Smooth muscle cell (in vitro differentiated cells): ENCODE measurements around the gene FHIT. TPM values are rescaled to one million over a fixed set of nuclear protein-coding genes. Genes with fewer than 3 reads are reported as not detected.

Experiments
- DNase-seq: peaks from one replicate; lab custom pipeline; 2025; ENCODE audit not compliant: unreplicated experiment; lab: John Stamatoyannopoulos, UW
- H2AFZ ChIP-seq: fragments of 200-600 bp; sonication (generic); 2 replicates; pipeline ENCODE4 v1.6.0; 2016; ENCODE audit warnings: antibody characterized with exemption, low read depth, mild to moderate bottlenecking
- H3F3A ChIP-seq: fragments of 200-600 bp; sonication (generic); 2 replicates; pipeline ENCODE4 v1.6.0; 2017; ENCODE audit warnings: antibody characterized with exemption, low read depth
- H3K27ac ChIP-seq: fragments of 200-600 bp; sonication (generic); 2 replicates; pipeline ENCODE4 v1.5.1; 2016; ENCODE audit warnings: low read depth, mild to moderate bottlenecking
- H3K27me3 ChIP-seq: fragments of 200-600 bp; sonication (generic); 2 replicates; pipeline ENCODE4 v1.6.1; 2016; ENCODE audit warnings: low read depth, mild to moderate bottlenecking
- H3K36me3 ChIP-seq: fragments of 200-600 bp; sonication (generic); 2 replicates; pipeline ENCODE4 v1.5.1; 2016; ENCODE audit warnings: low read depth
- H3K4me1 ChIP-seq: fragments of 200-600 bp; sonication (generic); 2 replicates; pipeline ENCODE4 v1.5.1; 2016; ENCODE audit warnings: low read depth
- H3K4me2 ChIP-seq: fragments of 200-600 bp; sonication (generic); 2 replicates; pipeline ENCODE4 v1.6.0; 2016; ENCODE audit warnings: mild to moderate bottlenecking
- H3K4me3 ChIP-seq: fragments of 200-600 bp; sonication (generic); 2 replicates; pipeline ENCODE4 v1.5.1; 2016; ENCODE audit warnings: mild to moderate bottlenecking
- H3K79me2 ChIP-seq: fragments of 200-600 bp; sonication (generic); 2 replicates; pipeline ENCODE4 v1.6.0; 2016; ENCODE audit warnings: low read depth, mild to moderate bottlenecking
- H3K9ac ChIP-seq: fragments of 200-600 bp; sonication (generic); 2 replicates; pipeline ENCODE4 v1.6.0; 2016; ENCODE audit warnings: low read depth
- H3K9me3 ChIP-seq: fragments of 200-600 bp; sonication (generic); replicated peaks from 2 replicates; pipeline ENCODE4 v1.5.1; 2016; ENCODE audit warnings: low read depth
- H4K20me1 ChIP-seq: fragments of 200-600 bp; sonication (generic); 2 replicates; pipeline ENCODE4 v1.6.0; 2016; ENCODE audit warnings: low read depth
- WGBS: methylation state at CpG from one replicate; pipeline ENCODE4 v1.1.7; 2016; ENCODE audit warnings: low lambda C conversion rate; 5-methylcytosine and 5-hydroxymethylcytosine counted together
- polyA plus RNA-seq: library from polyadenylated mRNA; unstranded; fragments of >200 nt; fragmentation: Nextera tagmentation; extraction: Ambion mirVana; gene quantifications from 2 replicates; pipeline ENCODE4 v1.2.1, GENCODE V29; 2016
- total RNA-seq: library from RNA; depleted of rRNA; stranded (reverse); fragments of >200 nt; gene quantifications from 2 replicates; pipeline ENCODE4 v1.2.3, GENCODE V29; 2014
- TF ChIP-seq, protein P1 (sequence below): fragments of 200-600 bp; sonication (generic); IDR thresholded peaks from 2 replicates; pipeline ENCODE4 v1.5.1; 2017; ENCODE audit warnings: borderline replicate concordance, mild to moderate bottlenecking, antibody characterized with exemption; ENCODE audit not compliant: insufficient read depth, poor library complexity, severe bottlenecking

The FHIT gene
- total and polyA plus RNA-seq, 2 experiments from 2014 or later, result 5.9 to 6.7 TPM

DNA sequence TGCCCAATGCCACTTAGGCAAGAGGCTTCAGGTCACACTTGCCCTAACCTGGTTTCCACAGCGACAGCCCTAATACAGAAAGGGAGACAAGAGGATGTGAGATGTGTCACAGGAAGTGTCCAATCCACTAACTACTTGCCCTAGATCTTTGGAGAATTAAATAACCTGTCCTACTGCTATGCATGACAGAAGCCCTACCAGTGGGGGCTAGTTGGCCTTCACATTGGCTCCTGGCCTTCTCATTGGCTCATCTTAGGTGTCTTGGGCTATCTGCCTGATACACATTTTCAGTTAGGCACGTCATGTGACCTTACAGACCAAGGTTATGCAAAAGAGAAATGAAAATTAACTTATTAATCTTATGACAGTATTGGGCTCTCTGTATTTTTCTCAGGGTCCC lies 449.9 kb downstream of the FHIT start:
- Histone ChIP-seq H3K79me2 (no peaks in the 10 kb centered on the region), H3F3A (no peaks in the 10 kb centered on the region), H2AFZ (no peak overlapping the region), H3K27ac (no peak overlapping the region), H3K36me3 (no peaks in the 10 kb centered on the region), H3K9ac (no peak overlapping the region), H3K4me2 (no peak overlapping the region), H3K4me1 (peaks cover 8% of the 10 kb centered on the region), H3K4me3 (no peak overlapping the region), H3K27me3 (no peaks in the 10 kb centered on the region), H3K9me3 (no peaks in the 10 kb centered on the region), H4K20me1 (no peaks in the 10 kb centered on the region)
- TF ChIP-seq, protein P1, sequence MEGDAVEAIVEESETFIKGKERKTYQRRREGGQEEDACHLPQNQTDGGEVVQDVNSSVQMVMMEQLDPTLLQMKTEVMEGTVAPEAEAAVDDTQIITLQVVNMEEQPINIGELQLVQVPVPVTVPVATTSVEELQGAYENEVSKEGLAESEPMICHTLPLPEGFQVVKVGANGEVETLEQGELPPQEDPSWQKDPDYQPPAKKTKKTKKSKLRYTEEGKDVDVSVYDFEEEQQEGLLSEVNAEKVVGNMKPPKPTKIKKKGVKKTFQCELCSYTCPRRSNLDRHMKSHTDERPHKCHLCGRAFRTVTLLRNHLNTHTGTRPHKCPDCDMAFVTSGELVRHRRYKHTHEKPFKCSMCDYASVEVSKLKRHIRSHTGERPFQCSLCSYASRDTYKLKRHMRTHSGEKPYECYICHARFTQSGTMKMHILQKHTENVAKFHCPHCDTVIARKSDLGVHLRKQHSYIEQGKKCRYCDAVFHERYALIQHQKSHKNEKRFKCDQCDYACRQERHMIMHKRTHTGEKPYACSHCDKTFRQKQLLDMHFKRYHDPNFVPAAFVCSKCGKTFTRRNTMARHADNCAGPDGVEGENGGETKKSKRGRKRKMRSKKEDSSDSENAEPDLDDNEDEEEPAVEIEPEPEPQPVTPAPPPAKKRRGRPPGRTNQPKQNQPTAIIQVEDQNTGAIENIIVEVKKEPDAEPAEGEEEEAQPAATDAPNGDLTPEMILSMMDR, result no peak
- WGBS, result 93% methylated on average over 2 of the region's 2 CpGs
- DNase-seq, result no peak

DNA sequence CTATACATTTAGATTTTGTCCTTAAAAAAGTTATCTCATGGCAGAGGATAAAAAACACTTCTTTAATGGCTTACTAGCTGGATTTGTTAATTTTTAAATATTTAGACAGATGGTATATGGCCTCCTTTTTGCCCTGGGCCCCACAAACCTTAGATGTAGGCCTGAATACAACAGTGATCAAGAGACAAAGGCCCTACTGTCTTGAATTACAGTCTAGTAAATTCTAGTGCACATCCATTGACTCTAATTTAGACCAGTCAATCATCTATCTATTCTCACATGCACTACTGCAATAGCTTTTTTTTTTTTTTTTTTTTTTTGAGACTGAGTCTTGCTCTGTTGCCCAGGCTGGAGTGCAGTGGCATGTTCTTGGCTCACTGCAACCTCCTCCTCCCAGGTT lies 452.8 kb downstream of the FHIT start:
- Histone ChIP-seq H3F3A (no peaks in the 10 kb centered on the region), H3K79me2 (no peaks in the 10 kb centered on the region), H3K36me3 (no peaks in the 10 kb centered on the region), H3K9ac (no peak overlapping the region), H3K4me1 (peaks cover 8% of the 10 kb centered on the region), H3K27me3 (no peaks in the 10 kb centered on the region), H3K4me2 (no peak overlapping the region), H3K27ac (no peak overlapping the region), H3K4me3 (no peak overlapping the region), H4K20me1 (no peaks in the 10 kb centered on the region), H2AFZ (no peak overlapping the region), H3K9me3 (no peaks in the 10 kb centered on the region)
- DNase-seq, result no peak
- TF ChIP-seq, protein P1, result no peak

DNA sequence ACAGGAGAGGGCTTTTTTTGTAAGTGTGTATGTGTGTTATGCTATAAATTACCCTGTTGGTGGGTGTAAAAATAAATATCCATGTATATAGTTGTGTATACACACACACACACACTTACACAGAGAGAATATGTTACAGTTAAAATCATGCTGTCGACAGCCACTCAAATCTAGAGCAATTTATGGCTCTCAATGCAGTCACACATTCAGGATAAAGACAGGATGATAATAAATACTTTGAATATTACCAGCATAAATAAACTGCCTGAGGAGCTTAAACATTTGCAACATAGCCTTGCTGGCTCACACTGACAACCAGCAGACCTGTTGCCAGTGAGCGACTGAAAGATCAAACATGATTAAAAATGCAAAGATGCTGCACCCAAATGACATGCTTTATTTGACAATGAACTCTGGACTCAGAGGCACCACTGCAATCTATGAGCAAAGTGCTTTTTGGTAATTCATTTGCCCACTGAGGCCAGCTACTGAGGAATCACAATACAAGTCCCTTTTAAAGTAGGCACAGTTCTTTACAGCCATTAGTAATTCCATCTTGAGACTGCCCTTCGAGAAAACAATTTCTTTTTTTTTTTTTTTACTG lies 458.9 kb downstream of the FHIT start:
- TF ChIP-seq, protein P1, result no peak
- no peak overlapping the region for H3K4me3 ChIP-seq
- no peak for DNase-seq
- no peaks in the 10 kb centered on the region for H3K4me1 ChIP-seq
- H3K27ac ChIP-seq, result no peak overlapping the region
- no peaks in the 10 kb centered on the region for H3K36me3 ChIP-seq
- H3K9ac ChIP-seq, result no peak overlapping the region
- peaks cover 10% of the 10 kb centered on the region for H3K27me3 ChIP-seq
- H3F3A ChIP-seq, result no peaks in the 10 kb centered on the region
- no peaks in the 10 kb centered on the region for H4K20me1 ChIP-seq
- no peak overlapping the region for H2AFZ ChIP-seq
- H3K4me2 ChIP-seq, result no peak overlapping the region
- H3K9me3 ChIP-seq, result no peaks in the 10 kb centered on the region
- no peaks in the 10 kb centered on the region for H3K79me2 ChIP-seq
- WGBS, result 57% methylated on average over 3 of the region's 3 CpGs

DNA sequence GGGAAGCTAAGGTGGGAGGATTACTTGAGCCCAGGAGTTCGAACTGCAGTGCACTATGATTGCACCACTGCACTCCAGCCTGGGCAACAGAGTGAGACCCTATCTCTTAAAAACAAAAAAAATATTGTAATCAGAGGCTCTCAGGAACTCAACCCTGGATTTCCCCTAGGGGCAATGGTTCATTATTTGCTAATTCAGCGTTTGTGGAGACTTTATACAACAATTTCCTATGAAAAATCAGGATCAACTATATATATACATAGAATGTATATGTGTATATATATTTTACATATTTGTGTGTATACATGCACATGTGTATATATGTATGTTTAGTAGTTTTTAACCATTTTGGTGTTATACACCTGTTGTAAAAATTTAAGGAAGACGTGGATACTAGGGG lies 463.1 kb downstream of the FHIT start:
- H4K20me1 ChIP-seq, result no peaks in the 10 kb centered on the region
- 95% methylated on average over 3 of the region's 3 CpGs for WGBS
- peaks cover 10% of the 10 kb centered on the region for H3K27me3 ChIP-seq
- H3K9me3 ChIP-seq, result no peaks in the 10 kb centered on the region
- no peaks in the 10 kb centered on the region for H3K79me2 ChIP-seq
- H3F3A ChIP-seq, result no peaks in the 10 kb centered on the region
- no peak overlapping the region for H3K4me3 ChIP-seq
- TF ChIP-seq, protein P1, result no peak
- no peak overlapping the region for H3K27ac ChIP-seq
- H3K36me3 ChIP-seq, result no peaks in the 10 kb centered on the region
- no peaks in the 10 kb centered on the region for H3K4me1 ChIP-seq
- H3K4me2 ChIP-seq, result no peak overlapping the region
- no peak for DNase-seq
- no peak overlapping the region for H3K9ac ChIP-seq
- H2AFZ ChIP-seq, result no peak overlapping the region
